Measurements from ENCODE around the gene ADAMTS5. TPM values are rescaled to one million over a fixed set of nuclear protein-coding genes. Genes with fewer than 3 reads are reported as not detected.

ADAMTS5 gene
- total RNA-seq, 1 donor from 2014 or later, result 8.1 TPM

DNA sequence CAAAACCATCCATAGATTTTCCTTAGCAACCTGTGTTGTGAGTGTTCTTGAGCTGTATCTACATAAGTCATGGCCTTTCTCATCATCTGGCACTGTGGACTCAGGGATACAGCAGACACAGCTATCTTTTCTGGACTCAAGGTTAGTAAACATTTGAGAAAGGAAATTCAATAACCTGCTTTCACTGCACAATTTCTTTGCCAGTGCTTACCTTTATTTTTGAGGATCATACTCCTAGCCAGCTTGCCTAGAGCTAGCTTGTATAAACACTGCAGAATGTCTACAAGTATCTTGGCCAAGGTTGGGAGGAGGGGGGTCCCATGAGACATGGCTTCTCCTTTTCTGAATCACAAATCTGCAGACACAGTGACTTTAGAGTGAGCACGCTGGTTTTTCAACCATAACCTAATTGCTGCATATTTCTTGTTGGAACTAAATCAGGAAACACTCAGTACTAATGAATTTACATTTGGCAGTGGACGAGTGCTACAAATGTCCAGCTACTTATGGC is 27.2 kb downstream of the ADAMTS5 start:
- TF ChIP-seq, protein P1, sequence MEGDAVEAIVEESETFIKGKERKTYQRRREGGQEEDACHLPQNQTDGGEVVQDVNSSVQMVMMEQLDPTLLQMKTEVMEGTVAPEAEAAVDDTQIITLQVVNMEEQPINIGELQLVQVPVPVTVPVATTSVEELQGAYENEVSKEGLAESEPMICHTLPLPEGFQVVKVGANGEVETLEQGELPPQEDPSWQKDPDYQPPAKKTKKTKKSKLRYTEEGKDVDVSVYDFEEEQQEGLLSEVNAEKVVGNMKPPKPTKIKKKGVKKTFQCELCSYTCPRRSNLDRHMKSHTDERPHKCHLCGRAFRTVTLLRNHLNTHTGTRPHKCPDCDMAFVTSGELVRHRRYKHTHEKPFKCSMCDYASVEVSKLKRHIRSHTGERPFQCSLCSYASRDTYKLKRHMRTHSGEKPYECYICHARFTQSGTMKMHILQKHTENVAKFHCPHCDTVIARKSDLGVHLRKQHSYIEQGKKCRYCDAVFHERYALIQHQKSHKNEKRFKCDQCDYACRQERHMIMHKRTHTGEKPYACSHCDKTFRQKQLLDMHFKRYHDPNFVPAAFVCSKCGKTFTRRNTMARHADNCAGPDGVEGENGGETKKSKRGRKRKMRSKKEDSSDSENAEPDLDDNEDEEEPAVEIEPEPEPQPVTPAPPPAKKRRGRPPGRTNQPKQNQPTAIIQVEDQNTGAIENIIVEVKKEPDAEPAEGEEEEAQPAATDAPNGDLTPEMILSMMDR (conservative IDR thresholded peaks at IDR 0.05), result no peak
- H3K27me3 Mint-ChIP-seq, result no peaks in the 10 kb centered on the region
- H3K4me1 Mint-ChIP-seq (ENCODE audit: unreplicated experiment), result peaks cover 31% of the 10 kb centered on the region
- peak overlapping the region; percentile 67 for H3K27ac Mint-ChIP-seq
- H3K9me3 Mint-ChIP-seq, result peaks cover 5% of the 10 kb centered on the region
- DNase-seq (ENCODE audit: extremely low spot score, unreplicated experiment), result no peak
- peaks cover 5% of the 10 kb centered on the region for H3K36me3 Mint-ChIP-seq
- no peak overlapping the region for H3K4me3 Mint-ChIP-seq

DNA sequence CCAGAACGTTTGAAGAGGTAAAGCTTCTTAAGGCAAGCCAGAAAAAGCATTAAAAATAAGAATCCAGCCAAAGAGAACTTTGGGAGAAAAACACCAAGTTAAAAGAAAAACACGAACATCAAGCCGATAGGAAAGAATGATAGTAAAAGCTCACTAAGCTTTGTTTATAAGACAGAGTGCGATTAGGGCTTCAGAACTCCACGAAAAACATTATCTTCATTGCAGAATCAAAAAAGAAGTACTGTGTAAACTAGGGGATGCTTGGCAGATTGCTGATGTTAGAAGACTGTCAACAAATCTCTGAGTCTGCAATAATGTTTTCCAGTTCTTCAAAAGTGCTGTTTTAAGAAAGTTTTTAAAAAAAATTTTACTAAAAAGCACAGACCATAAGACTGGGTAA is 30.2 kb downstream of the ADAMTS5 start:
- TF ChIP-seq, protein P1 (conservative IDR thresholded peaks at IDR 0.05), result no peak
- H3K27me3 Mint-ChIP-seq, result no peaks in the 10 kb centered on the region

GRCh38 chr21:26935977-26936376 is 30.9 kb downstream of the ADAMTS5 start:
- TF ChIP-seq, protein P1 (conservative IDR thresholded peaks at IDR 0.05), result no peak
- Mint-ChIP-seq H3K36me3 (peaks cover 13% of the 10 kb centered on the region), H3K9me3 (peaks cover 5% of the 10 kb centered on the region), H3K27me3 (no peaks in the 10 kb centered on the region), H3K4me3 (no peak overlapping the region), H3K4me1 (ENCODE audit: unreplicated experiment) (peaks cover 38% of the 10 kb centered on the region), H3K27ac (no peak overlapping the region)
- DNase-seq (ENCODE audit: extremely low spot score, unreplicated experiment), result no peak

More for the DNA sequence above, 30.2 kb downstream of the ADAMTS5 start:
- Mint-ChIP-seq H3K9me3 (peaks cover 5% of the 10 kb centered on the region), H3K27ac (no peak overlapping the region), H3K4me3 (no peak overlapping the region), H3K36me3 (peaks cover 13% of the 10 kb centered on the region), H3K4me1 (ENCODE audit: unreplicated experiment) (peaks cover 38% of the 10 kb centered on the region)
- DNase-seq (ENCODE audit: extremely low spot score, unreplicated experiment), result no peak

DNA sequence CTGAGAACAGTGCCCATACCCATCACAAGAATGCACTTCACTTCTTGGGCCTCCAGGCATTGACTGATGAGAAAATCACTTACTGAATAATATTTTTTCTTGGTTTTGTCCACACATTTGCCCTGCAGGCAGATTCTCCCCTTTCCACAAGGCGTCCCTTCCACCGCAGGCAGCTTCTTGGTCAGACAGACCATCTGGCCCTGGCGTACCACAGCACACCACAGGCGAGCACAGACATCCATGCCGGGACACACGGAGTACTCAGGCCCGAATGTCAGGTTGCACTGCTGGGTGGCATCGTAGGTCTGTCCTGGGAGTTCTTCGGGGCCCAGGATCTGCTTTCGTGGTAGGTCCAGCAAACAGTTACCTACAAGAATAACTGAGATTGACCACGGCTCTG is 32.5 kb downstream of the ADAMTS5 start:
- Mint-ChIP-seq H3K27ac (no peak overlapping the region), H3K4me1 (ENCODE audit: unreplicated experiment) (peaks cover 23% of the 10 kb centered on the region), H3K27me3 (no peaks in the 10 kb centered on the region), H3K4me3 (no peak overlapping the region), H3K9me3 (peaks cover 5% of the 10 kb centered on the region), H3K36me3 (peaks cover 18% of the 10 kb centered on the region)
- no peak for DNase-seq (ENCODE audit: extremely low spot score, unreplicated experiment)
- TF ChIP-seq, protein P1 (conservative IDR thresholded peaks at IDR 0.05), result no peak

- Mint-ChIP-seq H3K4me3 (no peak overlapping the region), H3K27ac (peak overlapping the region; percentile 17)
Observed at GRCh38 chr21:26933448-26933847, 33.4 kb downstream of the ADAMTS5 start.

More at GRCh38 chr21:26933448-26933847, 33.4 kb downstream of the ADAMTS5 start:
- Mint-ChIP-seq H3K27me3 (no peaks in the 10 kb centered on the region), H3K9me3 (no peaks in the 10 kb centered on the region), H3K4me1 (ENCODE audit: unreplicated experiment) (peaks cover 16% of the 10 kb centered on the region), H3K36me3 (peaks cover 13% of the 10 kb centered on the region)
- TF ChIP-seq, protein P1 (conservative IDR thresholded peaks at IDR 0.05), result no peak
- DNase-seq (ENCODE audit: extremely low spot score, unreplicated experiment), result no peak

All from type B pancreatic cell (in vitro differentiated cells).